ENCODE data around the gene ABCA3.
"Not testable (repeated sequence)": the region's sequence is repeated elsewhere in the genome, so short reads cannot be mapped to it uniquely, and the experiment has no call there.

ABCA3 gene

DNA sequence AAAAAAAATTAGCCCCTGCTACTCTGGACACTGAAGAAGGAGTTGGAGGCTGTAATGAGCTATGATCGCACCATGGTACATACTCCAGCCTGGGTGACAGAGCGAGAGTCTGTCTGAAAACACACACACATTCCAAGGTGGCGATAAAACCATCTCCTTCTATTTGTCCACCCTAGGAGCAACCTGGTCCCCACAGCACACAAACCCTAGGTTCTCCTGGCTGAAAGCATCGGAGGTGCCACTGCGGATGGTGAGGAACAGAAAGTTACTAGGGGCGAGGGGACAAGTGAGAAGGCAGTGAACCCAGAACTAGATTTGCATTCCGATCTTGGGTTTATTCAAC is 87.8 kb downstream of the ABCA3 start:
- no peak for DNase-seq (ENCODE audit: low spot score)

GRCh38 chr16:2251296-2252111 is 89.0 kb downstream of the ABCA3 start, which contains the start of gene ECI1:
ECI1 (minus strand) TSS chr16:2251587; CDS start chr16:2251566, 21 bp downstream.
- DNase-seq (ENCODE audit: low spot score) = peak; percentile 99

GRCh38 chr16:2250652-2251295 is 89.8 kb downstream of the ABCA3 start:
- DNase-seq (ENCODE audit: low spot score) = no peak

DNA sequence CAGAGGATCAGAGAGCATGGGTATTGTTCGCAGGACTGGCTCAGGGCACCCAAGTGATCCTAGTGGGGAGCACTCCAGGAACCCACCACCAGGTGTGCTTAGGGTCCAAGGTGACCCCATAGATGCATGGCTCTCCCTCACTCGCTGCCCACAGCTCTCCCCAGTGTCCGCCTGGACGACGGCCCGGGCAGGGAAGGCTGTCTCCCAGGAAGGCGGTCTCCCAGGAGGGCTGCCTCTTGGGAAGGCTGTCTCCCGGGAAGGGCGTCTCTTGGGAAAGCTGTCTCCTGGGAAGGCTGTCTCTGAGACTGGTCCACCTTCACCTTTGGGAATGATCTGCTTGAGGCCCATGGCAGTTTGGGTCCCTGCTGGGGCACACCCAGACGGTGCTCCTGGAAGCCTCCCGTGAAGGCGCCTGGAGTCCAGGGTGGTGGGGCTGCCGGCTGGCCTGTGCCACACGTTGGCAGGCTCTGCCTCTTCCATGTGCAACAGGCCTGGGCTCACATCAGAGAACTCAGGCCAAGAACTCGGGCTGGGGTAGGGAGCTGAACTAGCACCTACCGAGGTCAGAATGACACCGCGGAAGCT is 94.1 kb downstream of the ABCA3 start:
- no peak for DNase-seq (ENCODE audit: low spot score)

- no peak for DNase-seq (ENCODE audit: low spot score)
These were observed 95.4 kb downstream of the ABCA3 start for GRCh38 chr16:2244926-2245795.

DNA sequence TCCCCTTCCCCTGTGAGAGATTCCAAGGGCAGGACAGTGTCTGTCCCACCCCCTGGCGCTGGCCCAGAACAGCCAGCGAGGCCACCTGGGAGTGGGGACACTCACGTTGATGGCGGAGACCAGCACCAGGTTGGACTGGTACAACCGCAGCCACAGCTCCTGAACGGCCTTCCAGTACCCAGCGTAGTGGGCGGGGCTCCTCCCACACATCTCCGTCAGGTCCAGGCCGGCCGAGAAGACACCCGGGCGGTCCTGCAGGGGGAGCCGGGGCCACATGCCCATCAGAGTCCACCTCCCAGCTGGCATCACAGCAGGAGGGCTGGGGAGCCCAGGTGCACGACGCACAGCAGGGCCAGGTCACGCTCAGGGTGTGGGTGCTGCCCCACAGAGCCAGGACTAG is 96.2 kb downstream of the ABCA3 start:
- no peak for DNase-seq (ENCODE audit: low spot score)

- no peak for DNase-seq (ENCODE audit: low spot score)
These were observed 96.7 kb downstream of the ABCA3 start for GRCh38 chr16:2243781-2244180.

DNA sequence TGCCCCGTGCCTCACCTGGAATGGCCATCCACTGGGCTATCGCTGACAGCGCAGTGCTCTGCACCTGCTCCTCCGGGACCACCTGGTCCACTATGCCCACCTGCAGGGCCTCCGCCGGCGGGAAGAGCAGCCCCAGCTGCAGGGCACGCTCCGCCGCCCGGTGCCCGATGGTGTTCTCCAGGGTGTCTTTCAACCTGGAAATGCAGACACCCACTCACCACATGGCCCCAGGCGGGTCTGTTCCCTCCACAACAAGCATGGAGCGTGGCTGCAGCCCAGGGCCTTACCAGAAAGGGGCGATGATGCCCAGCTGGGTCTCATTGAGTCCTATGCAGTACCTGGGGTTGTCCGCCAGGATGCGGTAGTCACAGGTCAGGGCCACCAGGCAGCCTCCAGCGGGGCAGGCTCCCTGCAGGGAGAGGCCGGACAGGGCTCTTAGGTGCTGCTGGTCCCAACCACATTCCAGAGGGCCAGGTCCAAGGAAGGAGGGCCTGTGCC is 97.4 kb downstream of the ABCA3 start:
- DNase-seq (ENCODE audit: low spot score) = no peak

DNA sequence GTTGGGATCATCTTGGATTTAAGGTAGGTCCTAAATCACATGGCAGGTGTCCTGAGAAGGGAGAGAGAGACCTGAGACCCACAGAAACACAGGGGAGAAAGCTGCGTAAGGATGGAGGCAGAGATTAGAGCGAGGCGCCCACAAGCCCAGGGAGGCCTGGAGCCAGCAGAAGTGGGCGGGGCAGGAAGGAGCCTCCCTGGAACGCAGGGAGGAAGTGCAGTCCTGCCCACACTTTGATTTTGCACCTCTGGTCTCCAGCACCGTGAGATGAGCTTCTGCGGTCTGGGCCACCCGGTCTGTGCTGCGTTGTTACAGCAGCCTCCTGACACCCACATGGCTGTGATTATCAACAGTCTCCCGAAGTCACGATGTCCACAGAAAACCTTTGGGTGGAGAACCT is 97.9 kb downstream of the ABCA3 start:
- DNase-seq (ENCODE audit: low spot score) = no peak

DNA sequence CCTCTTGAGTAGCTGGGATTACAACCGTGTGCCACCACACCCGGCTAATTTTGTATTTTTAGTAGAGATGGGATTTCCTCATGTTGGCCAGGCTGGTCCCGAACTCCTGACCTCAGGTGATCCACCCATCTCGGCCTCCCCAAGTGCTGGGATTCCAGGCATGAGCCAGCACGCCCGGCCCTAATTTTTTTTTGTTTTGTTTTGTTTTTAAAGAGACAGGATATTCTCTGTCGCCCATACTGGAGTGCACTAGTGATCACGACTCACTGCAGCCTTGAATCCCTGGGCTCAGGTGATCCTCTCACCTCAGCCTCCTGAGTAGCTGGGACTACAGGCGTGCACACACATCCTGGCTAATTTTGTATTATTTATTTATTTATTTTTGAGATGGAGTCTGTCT is 100.2 kb downstream of the ABCA3 start:
- not testable (repeated sequence) for DNase-seq (ENCODE audit: low spot score)

DNA sequence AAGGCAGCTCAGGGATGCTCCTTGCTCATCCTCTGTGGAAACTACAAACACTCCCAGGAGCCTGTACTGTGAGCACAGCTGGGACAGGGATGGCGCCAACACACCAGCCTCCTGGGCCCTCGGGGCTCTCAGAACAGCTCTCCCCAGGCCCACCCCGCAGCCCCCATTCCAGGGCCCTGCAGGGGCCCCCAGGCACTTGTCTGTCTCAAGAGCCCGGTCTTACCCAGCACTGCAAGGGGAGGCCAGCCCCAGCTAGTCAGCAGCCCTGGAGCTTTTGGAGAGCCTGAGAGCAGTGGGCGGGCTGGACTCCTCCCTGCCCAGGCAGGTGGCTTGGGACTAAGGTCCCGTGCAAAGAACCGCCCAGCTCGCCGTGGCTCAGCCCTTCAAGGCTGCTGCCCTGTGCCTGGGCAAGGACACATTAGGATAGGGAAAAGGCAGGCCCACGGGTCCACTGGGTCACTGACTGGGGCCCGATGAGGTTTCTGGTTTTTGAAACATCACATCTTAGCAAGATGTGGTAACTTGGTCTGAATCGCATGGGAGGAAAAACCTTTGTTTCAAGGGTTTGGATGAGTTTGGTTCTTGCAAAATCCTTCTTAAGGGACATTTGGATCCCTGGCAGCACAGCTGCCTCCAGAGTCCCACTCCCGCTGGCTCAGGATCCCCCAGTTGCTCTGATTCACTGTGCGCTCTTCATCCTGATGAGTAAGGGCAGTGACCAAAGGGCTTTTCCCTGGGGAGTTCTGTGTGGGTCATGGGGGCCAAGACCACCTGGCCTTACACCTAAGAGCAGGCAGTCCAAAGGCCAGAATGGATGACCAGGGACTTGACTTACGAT is 101.5 kb downstream of the ABCA3 start:
- DNase-seq (ENCODE audit: low spot score) = no peak

- no peak for DNase-seq (ENCODE audit: low spot score)
These were observed 102.2 kb downstream of the ABCA3 start for GRCh38 chr16:2238150-2238837.

DNA sequence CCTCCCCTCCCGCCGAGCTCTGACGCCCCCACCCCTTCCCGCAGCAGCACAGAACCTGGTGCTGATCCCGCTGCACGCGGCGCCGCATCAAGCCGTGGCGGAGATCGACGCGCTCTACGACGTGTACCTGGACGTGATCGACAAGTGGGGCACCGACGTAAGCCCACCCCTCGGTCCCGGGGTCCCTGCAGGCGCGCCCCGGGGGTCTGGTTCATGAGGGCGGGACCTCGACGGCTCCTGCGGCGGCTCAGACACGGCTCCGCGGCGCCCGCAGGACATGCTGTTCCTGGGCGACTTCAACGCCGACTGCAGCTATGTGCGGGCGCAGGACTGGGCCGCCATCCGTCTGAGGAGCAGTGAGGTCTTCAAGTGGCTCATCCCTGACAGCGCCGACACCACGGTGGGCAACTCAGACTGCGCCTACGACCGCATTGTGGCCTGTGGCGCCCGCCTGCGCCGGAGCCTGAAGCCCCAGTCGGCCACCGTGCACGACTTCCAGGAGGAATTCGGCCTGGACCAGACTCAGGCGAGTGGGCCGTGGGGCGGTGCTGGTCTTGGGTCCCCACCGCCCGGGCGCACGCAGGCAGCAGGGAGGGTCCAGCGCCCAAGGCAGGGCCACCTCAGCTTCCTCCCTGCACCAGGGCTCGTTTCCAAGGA is 102.9 kb downstream of the ABCA3 start:
- no peak for DNase-seq (ENCODE audit: low spot score)

DNA sequence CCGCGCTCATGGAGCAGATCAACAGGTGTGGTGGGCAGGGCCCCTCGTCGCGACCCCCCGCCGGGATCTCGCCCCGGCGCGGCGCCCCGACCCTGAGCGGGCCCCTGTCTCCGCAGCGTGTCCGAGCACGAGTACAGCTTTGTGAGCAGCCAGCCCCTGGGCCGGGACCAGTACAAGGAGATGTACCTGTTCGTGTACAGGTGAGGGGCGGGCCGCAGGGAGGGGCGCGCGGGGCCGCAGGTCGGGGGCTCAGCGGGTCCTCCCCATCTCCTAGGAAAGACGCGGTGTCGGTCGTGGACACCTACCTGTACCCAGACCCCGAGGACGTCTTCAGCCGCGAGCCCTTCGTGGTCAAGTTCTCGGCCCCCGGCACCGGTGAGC is 103.4 kb downstream of the ABCA3 start:
- DNase-seq (ENCODE audit: low spot score) = no peak

DNA sequence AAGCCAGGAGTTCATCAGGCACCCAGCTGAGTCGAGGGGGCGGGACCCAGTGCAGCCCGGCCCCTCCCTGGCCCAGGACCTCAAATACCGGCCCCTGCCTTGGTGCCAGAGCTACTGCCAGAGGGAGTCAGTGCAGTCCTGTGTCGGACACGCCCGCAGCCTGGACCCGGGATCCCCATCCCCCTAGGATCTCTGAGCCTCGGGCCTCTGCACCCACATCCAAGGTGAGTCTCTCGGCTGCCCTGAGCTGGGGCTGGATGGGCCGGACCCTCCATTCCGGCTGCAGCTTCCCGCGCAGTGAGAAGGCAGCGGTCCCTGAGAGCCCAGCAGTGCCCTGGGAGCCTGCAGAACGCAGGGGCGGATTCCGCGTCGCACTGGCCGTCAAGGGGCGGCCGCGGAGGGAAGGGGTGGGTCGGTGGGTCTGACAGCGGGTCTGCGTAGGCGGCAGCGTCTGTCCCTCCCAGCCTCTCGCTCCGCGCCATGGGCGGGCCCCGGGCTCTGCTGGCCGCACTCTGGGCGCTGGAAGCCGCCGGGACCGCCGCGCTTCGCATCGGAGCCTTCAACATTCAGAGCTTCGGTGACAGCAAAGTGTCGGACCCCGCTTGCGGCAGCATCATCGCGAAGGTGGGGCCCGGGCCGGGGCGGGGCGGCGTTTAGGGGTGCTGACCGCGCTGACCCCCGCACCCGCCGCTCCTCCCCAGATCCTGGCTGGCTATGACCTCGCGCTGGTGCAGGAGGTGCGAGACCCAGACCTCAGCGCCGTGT is 104.0 kb downstream of the ABCA3 start, which contains the start of gene DNASE1L2:
TSS of gene DNASE1L2 (plus strand) at position 108 of the 765 bp plus-strand sequence. CDS start at position 481, 373 bp downstream.
- DNase-seq (ENCODE audit: low spot score) = no peak

GRCh38 chr16:2235695-2236336 is 104.7 kb downstream of the ABCA3 start:
- DNase-seq (ENCODE audit: low spot score) = no peak

- no peak for DNase-seq (ENCODE audit: low spot score)
These were observed 105.3 kb downstream of the ABCA3 start for GRCh38 chr16:2235234-2235651.

- DNase-seq (ENCODE audit: low spot score) = no peak
These were observed 105.7 kb downstream of the ABCA3 start for GRCh38 chr16:2234813-2235170.
